RKO (cell line): ENCODE measurements around the gene PTGDS.

Experiments used
- DNase-seq: peaks from one replicate; pipeline ENCODE4 v3.0.0-alpha.2; 2016; ENCODE audit warnings: low spot score

The PTGDS gene

GRCh38 chr9:137023157-137023556 is 45.9 kb downstream of the PTGDS start:
- peak; percentile 60 for DNase-seq

DNA sequence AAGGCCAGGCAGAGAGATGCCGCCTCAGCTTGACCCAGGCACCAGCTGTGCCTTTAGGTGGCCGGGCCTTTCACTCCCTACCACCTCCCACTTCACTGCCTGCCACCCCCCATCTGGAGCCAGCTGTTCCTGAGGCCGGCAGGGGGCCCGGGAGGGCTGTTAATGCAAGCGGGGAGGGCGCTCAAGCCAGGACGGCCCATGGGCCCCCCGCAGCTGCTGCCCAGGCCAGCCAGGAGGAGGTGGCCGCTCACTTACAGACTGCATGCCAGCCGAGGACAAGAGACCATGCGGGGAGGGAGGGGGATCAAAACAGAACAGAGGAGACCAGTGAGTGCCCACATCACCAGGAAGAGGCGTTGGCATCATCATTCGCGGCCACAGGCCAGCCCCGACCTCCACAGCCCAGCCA is 46.3 kb downstream of the PTGDS start:
- no peak for DNase-seq

DNA sequence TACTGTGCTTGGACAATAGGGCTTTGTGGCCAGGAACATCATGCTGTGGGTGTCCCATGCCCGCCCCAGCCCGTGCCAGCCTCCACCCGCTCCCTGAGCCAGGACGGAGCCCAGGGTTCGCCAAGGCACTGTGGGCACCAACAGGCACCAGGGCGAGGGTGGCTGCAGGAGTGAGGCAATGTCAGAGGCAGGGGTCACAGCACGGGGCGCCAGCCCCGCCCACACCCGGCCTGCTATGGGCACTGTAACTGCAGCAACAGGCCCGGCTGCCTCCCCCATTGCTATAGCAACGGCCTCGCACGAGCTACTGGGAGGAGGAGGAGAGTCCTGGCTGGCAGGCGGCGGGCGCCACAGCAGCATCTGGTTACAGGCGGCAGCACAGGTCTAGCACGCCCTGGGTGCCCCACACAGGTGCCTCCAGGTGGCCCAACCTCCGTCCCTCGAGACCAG is 48.2 kb downstream of the PTGDS start:
- DNase-seq, result no peak

GRCh38 chr9:137026384-137026783 is 49.1 kb downstream of the PTGDS start:
- no peak for DNase-seq

DNA sequence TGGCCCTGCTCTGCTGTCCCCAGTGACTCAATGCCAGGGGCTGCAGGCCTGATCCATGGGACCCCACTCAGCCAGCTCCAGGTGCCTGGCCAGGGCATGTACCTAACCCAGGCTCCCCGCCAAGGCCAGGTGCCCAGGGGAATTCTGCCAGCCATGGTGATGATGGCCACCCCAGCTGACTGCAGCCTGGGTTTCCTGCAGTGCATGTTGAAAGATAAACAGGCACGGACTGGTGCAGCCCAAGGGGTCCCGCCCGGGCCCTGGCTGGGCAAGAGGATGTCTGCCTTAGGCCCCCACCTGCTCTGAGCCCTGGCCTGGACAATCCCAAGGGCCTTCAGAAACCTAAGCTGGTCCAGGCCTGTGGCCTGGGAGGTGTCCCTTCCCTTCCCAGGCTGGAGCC is 49.5 kb downstream of the PTGDS start:
- no peak for DNase-seq

DNA sequence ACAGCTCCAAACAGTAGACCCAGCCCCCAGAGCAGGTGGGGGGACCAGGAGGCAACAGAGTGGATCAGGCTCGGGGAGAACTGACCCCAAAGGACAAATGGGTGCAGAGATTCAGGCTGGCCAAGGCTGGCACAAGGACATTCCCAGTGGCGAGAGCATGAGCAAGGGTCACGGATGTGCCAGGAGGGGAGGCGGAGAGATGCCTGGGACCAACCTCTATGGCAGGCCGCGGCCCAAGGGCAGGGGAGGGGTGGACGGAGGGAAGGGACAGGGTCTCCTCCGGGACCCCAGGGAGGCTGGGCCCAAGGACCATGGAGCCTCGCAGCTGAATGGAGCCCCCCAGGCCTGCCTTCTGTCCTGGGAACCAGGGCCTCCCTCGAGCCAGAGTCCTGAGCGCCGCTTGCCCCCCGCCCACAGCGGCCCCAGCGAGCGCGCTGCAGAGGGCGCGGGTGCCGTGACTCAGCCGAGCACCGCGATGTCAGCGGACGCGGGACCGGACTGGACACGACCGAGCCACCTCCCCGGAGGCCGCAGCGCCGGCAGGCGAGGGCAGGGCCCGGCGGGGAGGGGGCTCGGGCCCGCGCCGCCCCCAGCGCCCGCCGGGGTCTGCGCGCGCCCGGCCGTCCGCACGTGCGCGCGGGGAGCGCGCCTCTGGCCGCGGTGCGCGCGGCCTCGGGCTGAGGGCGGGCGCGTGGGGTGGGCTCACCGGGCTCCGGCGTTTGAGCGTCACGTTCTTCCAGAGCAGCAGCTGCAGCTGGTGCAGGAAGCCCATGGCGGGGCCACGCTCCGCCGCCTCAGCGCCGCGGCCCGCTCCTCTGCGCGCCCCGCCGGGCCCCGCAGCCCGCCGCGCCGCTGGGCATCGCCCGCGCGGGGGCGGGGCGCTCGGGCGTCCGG is 50.3 kb downstream of the PTGDS start, which contains the start of gene ABCA2:
Gene ABCA2, minus strand, starts transcription at position 869 of the 894 bp plus-strand sequence. Its CDS starts 97 bp downstream, at position 772.
- DNase-seq, result peak; percentile 72

DNA sequence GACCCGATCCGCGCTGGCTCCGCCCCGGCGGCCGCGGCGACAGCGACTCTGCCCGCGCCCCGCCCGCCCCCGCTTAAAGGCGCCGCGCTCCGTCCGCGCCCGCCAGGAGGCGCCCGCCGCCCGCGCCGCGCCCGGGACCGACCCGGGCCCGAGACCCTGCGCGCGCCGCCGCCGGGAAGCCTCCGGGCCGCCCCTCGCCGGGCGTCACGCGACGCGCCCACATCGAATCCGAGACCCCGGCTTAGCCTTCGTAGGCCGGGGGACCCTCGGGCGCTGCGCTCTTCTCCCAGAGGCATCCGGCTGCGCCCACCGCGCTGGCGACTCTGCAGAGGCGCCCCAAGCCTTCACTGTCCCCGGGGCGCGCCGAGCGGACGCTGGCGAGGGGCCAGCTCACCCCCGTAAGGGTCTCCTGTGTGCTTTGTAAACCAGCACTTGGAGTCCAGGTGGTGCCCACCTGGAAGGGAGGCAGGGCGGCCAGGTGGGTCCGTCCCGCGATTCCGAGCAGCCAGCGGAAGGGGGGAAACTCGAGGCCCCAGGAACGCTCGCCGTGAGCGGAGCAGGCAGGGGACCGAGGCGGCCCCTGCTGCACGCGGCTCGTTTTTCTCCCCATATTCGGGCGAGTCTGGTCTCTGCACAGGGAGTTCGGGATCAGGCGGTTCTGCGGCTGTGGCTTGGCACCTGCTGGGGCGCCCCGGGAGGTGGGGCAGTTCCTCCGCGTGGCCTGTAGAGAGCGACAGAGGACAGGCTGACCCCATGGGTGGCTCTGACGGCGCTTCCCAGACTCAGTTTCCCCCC is 51.2 kb downstream of the PTGDS start:
- DNase-seq, result peak; percentile 86

- DNase-seq, result peak; percentile 87
These were observed 52.0 kb downstream of the PTGDS start for GRCh38 chr9:137029058-137029936.

DNA sequence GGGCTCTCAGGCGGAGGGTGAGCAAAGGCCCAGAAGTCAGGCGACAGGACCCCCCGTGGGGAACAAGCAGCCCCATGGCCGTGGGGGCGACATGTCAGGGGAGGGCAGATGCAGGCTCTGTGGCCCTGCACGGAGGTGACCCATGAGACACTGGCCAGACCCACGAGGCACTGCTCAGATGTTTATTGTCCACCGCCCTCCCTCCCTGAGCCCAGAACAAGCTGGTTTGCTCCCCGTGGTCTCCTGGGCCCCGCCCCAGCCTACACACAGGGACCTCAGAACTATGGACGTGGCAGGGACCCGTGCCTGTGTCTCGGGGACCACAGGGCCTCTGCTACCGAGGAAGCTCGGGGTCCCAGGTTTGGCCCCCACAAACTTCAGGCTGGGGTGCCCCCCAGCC is 52.7 kb downstream of the PTGDS start:
- no peak for DNase-seq

- no peak for DNase-seq
These were observed 53.5 kb downstream of the PTGDS start for GRCh38 chr9:137030538-137031527.
